Endothelial cell (in vitro differentiated cells): ENCODE results near the gene DNAI2. TPM values are rescaled to one million over a fixed set of nuclear protein-coding genes. Genes with fewer than 3 reads are reported as not detected.

Experiments used
- DNase-seq: peaks from one replicate; pipeline ENCODE4 v3.0.0; 2021; ENCODE audit warnings: low spot score
- H3K27ac Mint-ChIP-seq: one replicate; pipeline ENCODE4 v1.8.0; 2021; ENCODE audit warnings: mixed read lengths, inconsistent platforms; ENCODE audit not compliant: unreplicated experiment
- H3K27me3 Mint-ChIP-seq: one replicate; pipeline ENCODE4 v1.8.0; 2021; ENCODE audit warnings: mild to moderate bottlenecking, moderate library complexity, mixed read lengths, inconsistent platforms; ENCODE audit not compliant: unreplicated experiment
- H3K36me3 Mint-ChIP-seq: one replicate; pipeline ENCODE4 v1.8.0; 2021; ENCODE audit warnings: mild to moderate bottlenecking, low read depth, mixed read lengths, inconsistent platforms; ENCODE audit not compliant: unreplicated experiment
- H3K4me1 Mint-ChIP-seq: one replicate; pipeline ENCODE4 v1.8.0; 2021; ENCODE audit warnings: mild to moderate bottlenecking, mixed read lengths, inconsistent platforms; ENCODE audit not compliant: unreplicated experiment
- H3K4me3 Mint-ChIP-seq: one replicate; pipeline ENCODE4 v1.8.0; 2021; ENCODE audit warnings: mild to moderate bottlenecking, mixed read lengths, inconsistent platforms; ENCODE audit not compliant: unreplicated experiment
- H3K9me3 Mint-ChIP-seq: one replicate; pipeline ENCODE4 v1.8.0; 2021; ENCODE audit warnings: mixed read lengths, inconsistent platforms; ENCODE audit not compliant: unreplicated experiment
- CTCF ChIP-seq: fragments of 200-600 bp; sonication (generic); IDR thresholded peaks from one replicate; pipeline ENCODE4 v1.5.0; 2021; ENCODE audit warnings: antibody characterized with exemption; ENCODE audit not compliant: unreplicated experiment
- total RNA-seq: library from RNA; stranded (reverse); fragmentation: NEBNext Ultra II Directional; extraction: Animal tissue kit (Norgen Biotek cat#: 25700); gene quantifications from one replicate; pipeline ENCODE4 v1.2.1, GENCODE V29; 2021; ENCODE audit not compliant: unreplicated experiment

DNAI2 gene
- total RNA-seq, 1 donor from 2014 or later: not detected

- no peak for DNase-seq
- Mint-ChIP-seq H3K27ac (no peak overlapping the region), H3K9me3 (no peaks in the 10 kb centered on the region), H3K4me1 (peaks cover 11% of the 10 kb centered on the region), H3K36me3 (peaks cover 20% of the 10 kb centered on the region), H3K4me3 (no peak overlapping the region), H3K27me3 (peaks cover 30% of the 10 kb centered on the region)
- no peak for TF ChIP-seq CTCF
Measured at GRCh38 chr17:74350486-74350885, 76.5 kb downstream of the DNAI2 start.

GRCh38 chr17:74351552-74352210, 77.6 kb downstream of the DNAI2 start:
- no peak for TF ChIP-seq CTCF
- Mint-ChIP-seq H3K4me3 (no peak overlapping the region), H3K36me3 (peaks cover 20% of the 10 kb centered on the region), H3K9me3 (no peaks in the 10 kb centered on the region), H3K27me3 (peaks cover 28% of the 10 kb centered on the region), H3K4me1 (peaks cover 9% of the 10 kb centered on the region), H3K27ac (no peak overlapping the region)
- peak; percentile 47 for DNase-seq

- H3K27me3 Mint-ChIP-seq: peaks cover 28% of the 10 kb centered on the region
- peaks cover 21% of the 10 kb centered on the region for H3K36me3 Mint-ChIP-seq
- TF ChIP-seq CTCF: no peak
- no peak for DNase-seq
- no peak overlapping the region for H3K27ac Mint-ChIP-seq
- H3K4me1 Mint-ChIP-seq: peaks cover 6% of the 10 kb centered on the region
- no peak overlapping the region for H3K4me3 Mint-ChIP-seq
- no peaks in the 10 kb centered on the region for H3K9me3 Mint-ChIP-seq
Measured at GRCh38 chr17:74353446-74354060, 79.5 kb downstream of the DNAI2 start.

GRCh38 chr17:74354123-74354522, 80.1 kb downstream of the DNAI2 start:
- Mint-ChIP-seq H3K4me1 (peaks cover 8% of the 10 kb centered on the region), H3K36me3 (peaks cover 24% of the 10 kb centered on the region), H3K27ac (no peak overlapping the region), H3K9me3 (no peaks in the 10 kb centered on the region), H3K27me3 (peaks cover 29% of the 10 kb centered on the region), H3K4me3 (no peak overlapping the region)
- peak; percentile 81 for DNase-seq
- TF ChIP-seq CTCF: peak; percentile 66

- no peaks in the 10 kb centered on the region for H3K9me3 Mint-ChIP-seq
- H3K4me1 Mint-ChIP-seq: peaks cover 8% of the 10 kb centered on the region
- no peak for TF ChIP-seq CTCF
- DNase-seq: no peak
- H3K27me3 Mint-ChIP-seq: peaks cover 27% of the 10 kb centered on the region
- no peak overlapping the region for H3K27ac Mint-ChIP-seq
- H3K4me3 Mint-ChIP-seq: no peak overlapping the region
- peaks cover 24% of the 10 kb centered on the region for H3K36me3 Mint-ChIP-seq
Measured at GRCh38 chr17:74354561-74354960, 80.5 kb downstream of the DNAI2 start.
